T-helper 1 cell treated with Interleukin-12 subunit alpha and Interleukin-12 subunit beta and Interleukin-4 antibody, amounts not matched to agents 30 μg/mL and 1 μg/mL, for 36 hours (primary cell): ENCODE results near the gene LYST.
A peak's percentile ranks its signal among the peaks of the same experiment; 100 is the strongest.
"Not testable (repeated sequence)": the region's sequence is repeated elsewhere in the genome, so short reads cannot be mapped to it uniquely, and the experiment has no call there.

ENCODE experiments used
- H3K27ac Mint-ChIP-seq: one replicate; pipeline ENCODE4 v1.8.0; 2021; ENCODE audit warnings: mild to moderate bottlenecking, mixed read lengths
- H3K27me3 Mint-ChIP-seq: one replicate; pipeline ENCODE4 v1.8.0; 2021; ENCODE audit warnings: low read depth, mixed read lengths
- H3K36me3 Mint-ChIP-seq: one replicate; pipeline ENCODE4 v1.8.0; 2021; ENCODE audit warnings: low read depth, mixed read lengths
- H3K4me1 Mint-ChIP-seq: one replicate; pipeline ENCODE4 v1.8.0; 2021; ENCODE audit warnings: low read depth, mixed read lengths
- H3K4me3 Mint-ChIP-seq: one replicate; pipeline ENCODE4 v1.8.0; 2021; ENCODE audit warnings: mild to moderate bottlenecking, moderate library complexity, mixed read lengths
- H3K9me3 Mint-ChIP-seq: one replicate; pipeline ENCODE4 v1.8.0; 2021; ENCODE audit warnings: mixed read lengths

LYST gene

DNA sequence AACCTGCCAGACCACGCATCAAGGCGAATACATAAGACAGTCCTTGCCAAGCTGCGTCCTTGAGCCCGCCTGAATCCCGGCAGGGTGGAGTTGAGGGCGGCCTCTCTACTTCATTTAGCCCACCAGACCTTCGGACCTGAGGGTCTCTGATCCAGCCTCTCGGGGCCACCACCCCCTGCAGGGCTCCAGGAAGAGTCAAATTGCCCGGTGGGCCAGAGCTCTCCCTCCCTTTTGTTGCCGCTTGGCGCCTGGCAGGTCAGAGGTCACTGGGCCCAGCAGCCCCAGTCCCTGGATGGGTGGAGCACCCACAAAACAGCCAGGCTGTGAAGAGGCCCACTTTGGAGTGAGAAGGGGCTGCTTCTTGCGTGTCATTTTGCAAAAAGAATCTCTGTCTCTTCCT lies 226.1 kb downstream of the LYST start:
- H3K4me3 Mint-ChIP-seq = no peak overlapping the region
- no peaks in the 10 kb centered on the region for H3K9me3 Mint-ChIP-seq
- peaks cover 38% of the 10 kb centered on the region for H3K4me1 Mint-ChIP-seq
- H3K27ac Mint-ChIP-seq = no peak overlapping the region
- no peaks in the 10 kb centered on the region for H3K36me3 Mint-ChIP-seq
- H3K27me3 Mint-ChIP-seq = peaks cover 9% of the 10 kb centered on the region

DNA sequence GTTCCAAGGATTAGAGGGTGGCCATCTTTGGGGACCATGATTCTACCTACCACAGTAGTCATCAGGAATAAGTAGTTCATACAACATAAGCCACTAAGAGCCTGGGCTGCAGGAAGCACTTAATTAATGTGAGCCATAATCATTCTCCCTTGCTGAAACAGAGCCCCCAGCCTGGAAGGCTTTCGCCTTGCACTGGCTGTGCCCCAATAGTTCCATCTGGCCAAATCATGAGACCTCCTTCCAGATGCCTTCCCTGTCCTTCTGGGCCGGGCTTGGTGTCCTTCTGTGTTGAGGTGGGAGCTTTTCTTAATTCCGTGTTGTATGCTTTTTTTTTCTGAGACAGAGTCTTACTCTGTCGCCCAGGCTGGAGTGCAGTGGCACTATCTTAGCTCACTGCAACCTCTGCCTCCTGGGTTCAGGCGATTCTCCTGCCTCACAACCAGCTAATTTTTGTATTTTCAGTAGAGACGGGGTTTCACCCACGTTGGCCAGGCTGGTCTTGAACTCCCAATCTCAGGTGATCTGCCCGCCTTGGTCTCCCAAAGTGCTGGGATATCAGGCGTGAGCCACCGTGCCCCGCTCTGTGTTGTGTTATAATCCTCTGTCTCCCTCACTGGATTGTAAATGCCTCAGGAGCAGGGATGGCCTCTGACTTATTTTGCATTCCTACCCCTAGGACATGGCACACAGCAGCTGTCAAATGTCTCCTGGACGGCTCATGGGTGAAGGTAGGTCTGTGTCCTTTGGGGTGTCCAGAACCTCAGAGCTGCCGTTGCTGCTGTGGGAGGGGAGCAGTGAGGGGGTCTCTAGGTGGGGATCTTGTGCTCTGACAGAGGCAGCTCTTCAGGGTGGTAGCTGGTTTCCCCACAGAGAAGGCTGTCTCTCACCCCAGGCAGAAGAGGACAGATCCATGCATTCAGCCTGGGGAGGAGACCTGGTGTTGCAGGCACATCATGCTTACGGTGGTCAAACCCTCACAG lies 227.2 kb downstream of the LYST start:
- Mint-ChIP-seq H3K4me1 (peaks cover 36% of the 10 kb centered on the region), H3K27ac (no peak overlapping the region), H3K36me3 (no peaks in the 10 kb centered on the region), H3K9me3 (no peaks in the 10 kb centered on the region), H3K4me3 (no peak overlapping the region), H3K27me3 (peaks cover 3% of the 10 kb centered on the region)

DNA sequence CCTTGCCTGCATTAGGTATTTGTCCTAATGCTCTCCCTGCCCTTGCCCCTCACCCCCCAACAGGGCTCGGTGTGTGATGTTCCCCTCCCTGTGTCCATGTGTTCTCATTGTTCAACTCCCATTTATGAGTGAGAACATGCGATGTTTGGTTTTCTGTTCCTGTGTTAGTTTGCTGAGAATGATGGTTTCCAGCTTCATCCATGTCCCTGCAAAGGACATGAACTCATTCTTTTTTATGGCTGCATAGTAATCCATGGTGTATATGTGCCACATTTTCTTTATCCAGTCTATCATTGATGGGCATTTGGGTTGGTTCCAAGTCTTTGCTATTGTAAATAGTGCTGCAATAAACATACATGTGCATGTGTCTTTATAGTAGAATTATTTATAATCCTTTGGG lies 228.1 kb downstream of the LYST start:
- H3K4me3 Mint-ChIP-seq, H3K9me3 Mint-ChIP-seq, H3K36me3 Mint-ChIP-seq, H3K27me3 Mint-ChIP-seq, H3K27ac Mint-ChIP-seq: not testable (repeated sequence)
- H3K4me1 Mint-ChIP-seq = peaks cover 32% of the 10 kb centered on the region

DNA sequence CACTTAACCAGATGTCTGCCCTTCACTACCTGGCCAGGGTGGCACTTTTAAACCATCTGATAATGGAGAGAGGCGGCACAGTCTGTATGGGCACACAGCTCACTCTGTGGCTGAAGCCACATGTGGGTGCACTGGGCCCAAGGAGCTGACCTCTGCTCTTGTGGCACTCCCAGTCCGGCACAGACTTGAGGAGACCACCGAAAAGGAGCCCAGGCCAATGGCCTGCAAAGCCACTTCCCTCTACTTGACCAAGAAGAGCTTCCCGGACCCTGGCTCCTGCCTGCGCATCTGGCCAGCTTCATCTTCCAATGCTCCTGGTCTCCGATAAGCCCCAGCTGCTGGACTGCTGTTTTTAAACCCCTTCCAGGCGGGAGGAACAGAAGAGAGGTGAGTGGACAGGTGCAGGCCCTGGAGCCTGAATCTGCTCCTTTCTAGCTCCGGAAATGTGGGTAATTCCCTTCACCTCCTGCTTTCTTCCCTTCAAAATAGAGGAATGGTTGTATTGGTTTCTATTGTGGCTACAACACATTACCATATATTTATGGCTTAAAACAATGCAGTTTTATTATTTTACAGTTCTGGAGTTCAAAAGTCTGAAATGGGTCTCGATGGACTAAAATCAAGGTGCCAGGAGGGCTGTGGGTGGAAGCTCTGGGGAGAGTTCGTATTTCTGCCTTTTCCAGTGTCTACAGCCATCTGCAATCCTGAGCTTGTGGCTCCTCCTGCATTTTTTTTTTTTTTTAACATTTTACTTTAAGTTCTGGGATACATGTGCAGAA lies 228.8 kb downstream of the LYST start:
- Mint-ChIP-seq H3K9me3 (no peaks in the 10 kb centered on the region), H3K4me3 (no peak overlapping the region), H3K27ac (no peak overlapping the region), H3K4me1 (peaks cover 28% of the 10 kb centered on the region), H3K36me3 (no peaks in the 10 kb centered on the region), H3K27me3 (no peaks in the 10 kb centered on the region)

DNA sequence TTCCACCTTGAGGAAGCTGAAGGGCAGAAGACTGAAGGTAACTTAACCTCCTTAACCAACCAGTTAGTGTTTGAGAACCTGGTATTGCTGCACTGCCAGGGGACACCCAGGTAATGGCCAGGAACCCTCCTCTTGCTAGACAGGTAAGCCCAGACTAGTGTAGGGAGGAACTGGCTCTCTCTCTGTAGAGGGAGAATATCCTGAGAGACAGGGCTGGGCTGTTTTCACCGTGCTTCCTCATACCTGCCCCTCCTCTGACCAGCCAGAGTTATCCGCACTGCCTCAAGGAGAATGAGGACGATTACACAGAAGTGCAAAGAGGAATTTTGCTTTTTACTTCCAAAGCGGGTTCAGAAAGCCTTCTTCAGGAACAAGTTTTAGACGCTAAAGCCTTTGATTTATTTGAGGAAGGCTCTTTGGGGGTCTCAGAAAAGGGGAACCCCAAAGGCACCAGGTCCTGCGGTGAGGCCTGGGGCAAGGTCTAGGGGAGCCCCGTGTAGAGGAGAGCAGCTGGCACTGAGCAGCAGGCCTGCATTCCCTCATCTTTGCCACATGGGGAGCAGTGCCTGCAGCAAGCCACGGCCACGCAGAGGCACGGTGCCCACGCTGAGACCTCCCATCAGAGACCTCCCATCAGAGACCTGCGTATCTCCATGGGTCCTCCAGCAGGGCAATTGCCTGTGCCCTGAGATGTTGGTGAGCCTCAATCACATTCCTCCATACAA lies 230.6 kb downstream of the LYST start:
- Mint-ChIP-seq H3K36me3 (peaks cover 2% of the 10 kb centered on the region), H3K27ac (no peak overlapping the region), H3K27me3 (no peaks in the 10 kb centered on the region), H3K9me3 (no peaks in the 10 kb centered on the region), H3K4me1 (peaks cover 21% of the 10 kb centered on the region), H3K4me3 (no peak overlapping the region)

DNA sequence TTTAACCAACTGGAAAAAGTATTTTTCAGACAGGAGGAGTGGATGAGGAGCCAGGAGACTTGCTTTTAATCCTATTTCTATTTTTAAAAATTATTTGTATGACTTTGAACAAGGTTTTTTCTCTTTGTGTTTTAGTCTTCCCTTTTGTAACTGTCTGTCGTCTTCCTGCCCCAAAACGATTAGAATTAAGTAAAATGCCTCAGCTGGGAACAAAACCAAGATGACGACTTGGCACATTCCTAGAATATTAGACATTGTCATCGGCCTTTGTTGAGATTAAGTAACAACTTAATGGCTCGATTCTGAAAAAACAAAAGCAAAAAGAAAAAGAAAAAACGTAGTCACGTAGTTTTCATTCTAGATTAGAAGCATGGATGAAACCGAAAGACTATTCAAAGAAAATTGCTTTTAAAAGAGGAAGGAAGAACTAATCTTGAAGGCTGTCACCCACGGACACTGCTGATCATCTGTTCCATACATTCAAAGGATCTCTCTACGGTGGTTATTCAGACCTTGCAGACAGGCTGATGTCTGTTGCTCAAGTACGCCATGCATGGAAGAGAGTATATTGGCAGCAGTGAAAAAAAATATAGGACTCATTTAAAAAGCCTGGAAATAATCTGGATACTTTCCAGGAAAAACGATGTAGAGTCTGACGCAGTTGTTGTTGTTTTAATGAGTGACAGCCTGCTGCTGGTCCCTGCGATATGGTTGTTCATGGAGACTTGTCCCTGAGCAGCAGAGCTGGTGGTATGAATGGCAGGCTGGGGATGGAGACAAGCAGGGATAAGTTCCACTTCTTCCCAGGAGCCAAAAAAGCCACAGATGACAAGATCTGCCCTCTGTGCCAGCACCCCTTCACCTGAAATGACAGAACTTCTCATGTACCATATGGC lies 234.0 kb downstream of the LYST start:
- Mint-ChIP-seq H3K9me3 (no peaks in the 10 kb centered on the region), H3K27me3 (peaks cover 8% of the 10 kb centered on the region)

DNA sequence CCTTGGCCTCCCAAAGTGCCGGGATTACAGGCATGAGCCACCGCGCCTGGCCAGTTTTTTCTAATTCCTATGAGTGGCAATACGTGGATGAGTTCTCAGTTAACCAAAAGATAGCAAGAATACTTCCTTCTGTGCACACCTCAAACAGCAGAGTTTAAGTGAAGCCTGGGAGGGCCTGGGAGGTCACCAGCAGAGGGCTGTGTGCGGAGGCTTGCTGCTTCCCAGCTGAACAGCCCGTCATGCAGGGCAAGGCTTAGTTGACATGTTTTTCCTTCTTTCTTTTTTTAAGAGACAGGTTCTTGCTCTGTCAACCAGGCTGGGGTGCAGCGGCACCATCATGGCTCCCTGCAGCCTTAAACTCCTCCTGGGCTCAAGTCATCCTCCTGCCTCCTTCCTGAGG lies 234.9 kb downstream of the LYST start:
- peaks cover 8% of the 10 kb centered on the region for H3K27me3 Mint-ChIP-seq
- peaks cover 6% of the 10 kb centered on the region for H3K36me3 Mint-ChIP-seq
- no peak overlapping the region for H3K27ac Mint-ChIP-seq
- H3K9me3 Mint-ChIP-seq = no peaks in the 10 kb centered on the region
- peaks cover 12% of the 10 kb centered on the region for H3K4me1 Mint-ChIP-seq
- H3K4me3 Mint-ChIP-seq = no peak overlapping the region

More for the DNA sequence above, 234.0 kb downstream of the LYST start:
- Mint-ChIP-seq H3K36me3 (peaks cover 6% of the 10 kb centered on the region), H3K4me3 (peak overlapping the region; percentile 32), H3K4me1 (peaks cover 12% of the 10 kb centered on the region), H3K27ac (peak overlapping the region; percentile 54)

DNA sequence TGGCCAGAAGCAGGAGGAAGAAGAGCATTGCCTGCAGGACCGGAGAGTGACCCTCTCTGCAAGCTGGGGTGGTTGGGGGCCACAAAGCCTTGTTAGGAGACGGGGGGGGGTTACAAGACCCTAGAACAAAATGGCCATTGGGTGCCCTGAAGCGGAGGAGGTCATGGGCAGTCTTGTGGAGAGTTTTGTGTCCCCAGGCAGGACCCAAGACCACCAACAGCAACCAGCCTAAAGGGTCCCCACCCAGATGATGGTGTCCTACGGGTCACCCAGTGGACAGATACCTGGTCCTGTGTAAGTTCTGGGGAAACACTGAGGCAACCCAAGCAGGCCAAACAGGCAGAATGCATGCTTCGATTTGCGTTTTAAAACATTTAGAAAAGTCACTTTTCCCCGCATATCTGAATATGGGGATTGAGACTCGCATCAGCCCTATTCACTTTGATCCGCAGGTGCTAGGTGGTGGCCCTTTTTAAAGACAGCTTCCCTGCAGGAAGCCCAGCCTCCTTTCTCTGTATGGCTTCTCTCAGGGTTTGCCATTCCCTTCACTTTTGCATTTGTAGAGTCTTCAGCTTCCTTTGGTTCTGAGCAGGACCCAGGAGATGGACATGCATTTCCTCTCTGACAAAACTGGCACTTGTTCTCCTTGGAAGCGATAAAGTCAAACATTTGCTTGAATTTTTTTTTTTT lies 238.2 kb downstream of the LYST start:
- H3K27ac Mint-ChIP-seq = no peak overlapping the region
- H3K36me3 Mint-ChIP-seq = peaks cover 6% of the 10 kb centered on the region
- H3K27me3 Mint-ChIP-seq = peaks cover 27% of the 10 kb centered on the region
- no peaks in the 10 kb centered on the region for H3K9me3 Mint-ChIP-seq
- no peak overlapping the region for H3K4me3 Mint-ChIP-seq
- H3K4me1 Mint-ChIP-seq = peaks cover 31% of the 10 kb centered on the region

DNA sequence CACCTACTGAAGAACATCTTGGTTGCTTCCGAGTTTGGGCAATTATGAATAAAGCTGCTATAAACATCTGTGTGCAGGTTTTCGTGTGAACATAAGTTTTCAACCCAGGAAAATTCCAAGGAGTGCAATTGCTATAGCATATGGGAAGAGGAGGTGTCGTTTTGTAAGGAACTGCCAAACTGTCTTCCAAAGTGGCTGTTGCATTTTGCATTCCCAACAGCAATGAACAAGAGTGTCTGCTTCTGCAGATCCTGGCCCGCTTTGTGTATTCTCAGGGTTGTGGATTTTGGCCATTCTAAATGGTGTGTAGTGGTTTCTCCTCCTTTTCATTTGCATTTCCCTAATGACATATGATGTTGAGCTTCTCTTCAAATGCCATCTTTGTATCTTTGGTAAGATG lies 240.9 kb downstream of the LYST start:
- no peak overlapping the region for H3K27ac Mint-ChIP-seq
- H3K4me1 Mint-ChIP-seq = peaks cover 23% of the 10 kb centered on the region
- no peaks in the 10 kb centered on the region for H3K9me3 Mint-ChIP-seq
- peaks cover 4% of the 10 kb centered on the region for H3K36me3 Mint-ChIP-seq
- peaks cover 28% of the 10 kb centered on the region for H3K27me3 Mint-ChIP-seq
- H3K4me3 Mint-ChIP-seq = no peak overlapping the region

DNA sequence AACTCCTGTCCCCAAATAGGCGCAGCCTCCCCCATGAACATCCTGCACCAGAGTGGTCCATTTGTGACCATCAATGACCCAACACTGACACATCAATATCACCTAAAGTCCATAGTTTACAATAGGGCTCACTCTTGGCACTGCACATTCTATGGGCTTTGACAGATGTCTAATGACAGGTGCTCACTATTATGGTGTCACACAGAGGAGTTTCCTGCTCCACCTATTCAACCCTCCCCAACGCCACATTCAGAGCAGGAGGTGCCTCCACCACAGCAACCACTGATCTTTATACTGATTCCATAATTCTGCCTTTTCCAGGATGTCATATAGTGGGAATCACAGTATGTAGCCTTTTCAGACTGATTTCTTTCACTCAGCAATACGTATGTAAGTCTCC lies 241.4 kb downstream of the LYST start:
- Mint-ChIP-seq H3K4me1 (peaks cover 23% of the 10 kb centered on the region), H3K9me3 (no peaks in the 10 kb centered on the region), H3K4me3 (no peak overlapping the region), H3K36me3 (peaks cover 4% of the 10 kb centered on the region), H3K27ac (no peak overlapping the region), H3K27me3 (peaks cover 28% of the 10 kb centered on the region)

DNA sequence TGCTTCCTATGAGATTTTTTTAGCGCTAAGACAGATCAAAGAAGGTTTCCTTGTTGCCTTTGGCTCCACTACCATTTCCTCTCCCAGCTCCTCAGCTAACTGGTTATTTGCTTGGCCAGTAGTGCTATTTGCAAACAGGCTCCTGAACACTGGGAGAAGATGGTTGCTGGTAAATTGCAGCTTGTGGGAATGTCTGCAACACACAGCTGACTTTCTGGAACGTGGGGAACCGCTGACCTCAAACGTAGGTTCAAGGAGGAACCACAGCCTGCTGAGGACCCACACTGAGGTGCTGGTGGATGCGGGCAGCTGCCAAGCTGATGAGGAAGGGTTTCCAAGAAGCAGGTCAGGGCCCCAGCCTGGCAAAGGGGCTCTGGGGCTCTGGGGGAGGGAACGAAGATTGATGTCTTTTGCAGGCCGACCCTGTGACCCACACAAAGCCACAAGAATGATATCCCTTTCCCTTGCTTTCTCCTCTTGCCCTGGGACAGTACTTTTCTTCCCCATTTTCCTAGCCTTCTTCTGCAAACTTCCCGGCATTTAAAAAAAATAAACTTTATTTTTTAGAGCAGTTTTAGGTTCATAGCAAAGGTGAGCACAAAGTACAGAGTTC lies 241.9 kb downstream of the LYST start:
- Mint-ChIP-seq H3K9me3 (no peaks in the 10 kb centered on the region), H3K27me3 (peaks cover 26% of the 10 kb centered on the region), H3K27ac (no peak overlapping the region), H3K4me3 (no peak overlapping the region), H3K4me1 (peaks cover 20% of the 10 kb centered on the region), H3K36me3 (peaks cover under 1% of the 10 kb centered on the region)

DNA sequence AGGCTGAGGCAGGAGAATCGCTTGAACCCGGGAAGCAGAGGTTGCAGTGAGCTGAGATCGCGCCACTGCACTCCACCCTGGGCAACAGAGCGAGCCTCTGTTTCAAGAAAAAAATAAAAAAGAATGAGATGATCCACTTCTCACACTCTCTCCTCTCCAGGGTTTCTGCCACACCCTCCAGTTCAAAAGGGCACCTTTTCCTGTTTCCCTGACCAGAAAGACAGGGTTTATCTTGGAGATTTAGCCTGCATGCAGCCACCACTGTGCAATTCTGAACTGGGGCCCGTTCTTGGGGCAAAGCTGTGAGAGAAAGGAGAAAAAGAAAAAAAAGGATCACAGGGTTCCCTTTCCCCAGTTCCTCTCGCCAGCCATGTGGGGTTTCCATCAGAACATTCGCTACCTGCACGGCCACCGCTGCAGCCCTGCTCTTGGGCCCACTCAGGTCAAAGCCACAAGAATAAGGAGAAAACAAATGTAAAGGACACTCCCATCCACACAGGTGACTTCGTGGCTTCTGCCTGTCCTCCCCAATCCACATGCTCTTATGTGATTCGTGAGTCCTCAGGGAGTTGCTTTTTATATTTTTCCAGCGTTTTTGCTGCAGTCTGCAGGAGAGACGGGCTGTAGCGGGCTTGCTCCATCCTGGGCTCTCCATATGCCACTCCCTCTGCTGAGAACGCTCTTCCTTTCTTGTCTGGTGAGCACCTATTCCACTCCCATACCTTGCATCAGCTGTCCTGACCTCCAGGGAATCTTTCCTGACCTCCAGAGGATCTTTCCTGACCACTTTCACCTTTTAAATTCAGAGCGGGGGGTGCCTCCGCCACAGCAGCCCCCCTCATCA lies 243.5 kb downstream of the LYST start:
- no peak overlapping the region for H3K4me3 Mint-ChIP-seq
- H3K27me3 Mint-ChIP-seq = peaks cover 20% of the 10 kb centered on the region
- H3K36me3 Mint-ChIP-seq = no peaks in the 10 kb centered on the region
- H3K9me3 Mint-ChIP-seq = no peaks in the 10 kb centered on the region
- no peak overlapping the region for H3K27ac Mint-ChIP-seq
- peaks cover 19% of the 10 kb centered on the region for H3K4me1 Mint-ChIP-seq
